GM13977 (cell line): Measurements from ENCODE around the gene DNAAF1.

Experiments used
- DNase-seq: peaks from one replicate; pipeline ENCODE4 v3.0.0; 2012; ENCODE audit warnings: low spot score
- CTCF ChIP-seq: IDR thresholded peaks from 2 replicates; pipeline ENCODE4 v1.5.1; 2012; ENCODE audit warnings: mild to moderate bottlenecking, control low read depth; ENCODE audit not compliant: insufficient read depth; ENCODE audit errors: extremely low read depth, missing control alignments
- in situ Hi-C: fragments of 300-500 bp; cut with MboI; formaldehyde crosslinking; loops from one replicate; pipeline ENCODE4 v1.12.0; 2022; ENCODE audit warnings: low sequenced_read_pairs, low pct_unique_long_range_greater_than_20kb, mixed read lengths, inconsistent platforms; ENCODE audit not compliant: unreplicated experiment

Gene DNAAF1

GRCh38 chr16:84205976-84206691, 61.0 kb downstream of the DNAAF1 start:
- in situ Hi-C loops: no loop called here
- DNase-seq: no peak
- no peak for TF ChIP-seq CTCF

DNA sequence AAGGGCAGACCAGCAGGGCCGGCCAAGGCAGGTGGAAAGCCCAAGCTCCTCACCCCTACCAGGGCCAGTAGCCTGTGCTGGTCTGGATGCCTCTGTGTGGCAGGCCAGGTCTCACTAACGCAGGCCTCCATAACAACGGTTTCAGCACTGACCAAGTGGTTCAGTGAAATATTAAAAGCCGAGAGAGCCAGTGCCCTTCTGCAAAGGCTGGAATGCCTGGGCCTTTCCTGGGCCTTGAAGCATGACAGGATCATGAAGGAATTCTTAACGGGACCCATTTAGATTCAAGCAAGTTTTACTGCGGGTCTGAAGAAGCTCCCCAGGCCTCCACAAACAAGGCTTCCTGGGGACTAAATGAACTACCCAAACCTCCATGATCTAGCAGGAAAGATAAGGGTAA, 62.1 kb downstream of the DNAAF1 start:
- in situ Hi-C loops: no loop called here
- DNase-seq: no peak
- TF ChIP-seq CTCF: no peak

- no peak for TF ChIP-seq CTCF
- in situ Hi-C loops: no loop called here
- DNase-seq: no peak
Observed at GRCh38 chr16:84207879-84208278, 62.8 kb downstream of the DNAAF1 start.

DNA sequence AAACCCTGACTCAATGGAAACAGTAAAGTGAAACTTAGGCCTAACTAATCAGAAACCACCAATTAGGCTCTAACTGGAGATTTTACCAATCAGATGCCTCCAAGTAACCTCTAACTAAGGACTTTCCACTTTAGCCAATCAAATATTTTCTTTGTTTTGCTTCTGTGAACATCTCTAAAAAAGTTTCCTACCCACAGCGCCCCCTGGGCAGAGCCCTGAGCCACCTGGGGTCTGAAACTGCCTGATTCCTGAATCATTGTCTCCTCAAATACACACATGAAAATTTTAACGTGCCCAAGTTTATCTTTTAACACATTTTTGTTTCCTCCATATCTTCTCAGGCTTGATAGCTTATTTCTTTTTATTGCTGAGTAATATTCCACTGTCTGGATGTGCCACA, 64.9 kb downstream of the DNAAF1 start:
- TF ChIP-seq CTCF: no peak
- in situ Hi-C loops: no loop called here
- DNase-seq: no peak

DNA sequence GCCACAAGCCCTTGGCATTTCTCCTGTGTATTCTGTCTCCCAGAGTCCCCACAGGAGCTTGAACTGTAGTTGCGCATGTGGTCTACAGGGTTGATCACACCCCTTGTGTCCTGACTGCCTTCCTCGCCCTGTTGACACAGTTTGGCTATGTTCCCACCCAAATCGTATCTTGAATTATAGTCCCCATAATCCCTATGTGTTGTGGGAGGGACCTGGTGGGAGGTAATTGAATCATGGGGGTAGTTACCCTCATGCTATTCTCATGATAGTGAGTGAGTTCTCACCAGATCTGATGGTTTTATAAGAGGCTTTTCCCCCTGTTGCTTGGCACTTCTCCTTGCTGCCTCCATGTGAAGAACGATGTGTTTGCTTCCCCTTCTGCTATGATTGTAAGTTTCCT, 67.0 kb downstream of the DNAAF1 start:
- in situ Hi-C loops: no loop called here
- no peak for DNase-seq
- no peak for TF ChIP-seq CTCF

DNA sequence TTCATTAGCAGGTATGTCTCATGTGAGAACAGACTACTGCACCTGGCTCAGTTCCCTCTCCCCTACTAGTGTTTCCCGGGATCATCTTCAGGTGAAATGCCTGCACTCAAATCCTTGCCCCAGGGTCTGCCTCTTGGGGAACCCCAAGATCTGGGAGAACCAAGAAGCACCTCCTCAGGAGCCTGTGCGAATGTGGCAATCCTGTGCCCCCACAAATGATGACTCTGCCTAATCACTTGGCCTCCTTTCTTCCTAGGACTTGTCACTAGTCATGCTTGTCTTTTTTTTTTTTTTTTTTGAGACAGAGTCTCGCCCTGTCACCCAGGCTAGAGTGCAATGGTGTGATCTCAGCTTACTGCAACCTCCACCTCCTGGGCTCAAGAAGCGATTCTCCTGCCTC, 67.5 kb downstream of the DNAAF1 start:
- DNase-seq: no peak
- TF ChIP-seq CTCF: no peak
- in situ Hi-C loops: no loop called here
